Suprapubic skin (tissue), 4 donors: ENCODE results near the gene CEMIP2.

ENCODE experiments used
- CTCF ChIP-seq, 2 donors: fragments of 200-600 bp in 1 of 2; fragments of 450-650 bp in 1 of 2; sonication (generic) in 1 of 2; IDR thresholded peaks; one replicate each; pipeline ENCODE4 v1.5.1; 2016 to 2019; ENCODE audit warnings: antibody characterized with exemption in 2 of 2, mild to moderate bottlenecking in 1 of 2, moderate library complexity in 1 of 2
- EP300 ChIP-seq: sonication (generic); formaldehyde crosslinking; IDR thresholded peaks from one replicate; pipeline ENCODE4 v1.6.1; 2017; ENCODE audit warnings: antibody characterized with exemption
- POLR2A ChIP-seq, 2 donors: fragments of 450-650 bp; IDR thresholded peaks; one replicate each; pipeline ENCODE4 v1.6.1; 2017; ENCODE audit warnings: antibody characterized with exemption in 2 of 2, mild to moderate bottlenecking in 2 of 2, moderate library complexity in 2 of 2
- POLR2AphosphoS5 ChIP-seq, 3 donors: sonication (generic); formaldehyde crosslinking; IDR thresholded peaks; one replicate each; pipeline ENCODE4 v1.6.1; 2017; ENCODE audit warnings: antibody characterized with exemption in 3 of 3

GRCh38 chr9:71675105-71675856 lies 93.0 kb downstream of the CEMIP2 start:
- TF ChIP-seq EP300 (no peak), CTCF (IDR thresholded peaks at IDR 0.05) (no peak), POLR2AphosphoS5 (IDR thresholded peaks at IDR 0.05) (no peak), POLR2A (IDR thresholded peaks at IDR 0.05) (no peak)
